GM12891 (cell line): ENCODE measurements around the gene SNTG2.

Source experiments
- PAX5 ChIP-seq: IDR thresholded peaks from 2 replicates; pipeline ENCODE4 v1.6.1; 2011; ENCODE audit warnings: low read length, moderate library complexity, mild to moderate bottlenecking; ENCODE audit not compliant: insufficient read depth, severe bottlenecking
- POLR2A ChIP-seq: IDR thresholded peaks from 2 replicates; pipeline ENCODE4 v1.6.1; 2011; ENCODE audit warnings: low read depth, low read length, control low read depth
- POLR2AphosphoS5 ChIP-seq: IDR thresholded peaks from 2 replicates; pipeline ENCODE4 v1.6.1; 2011; ENCODE audit warnings: low read depth, low read length, control low read depth
- TAF1 ChIP-seq: IDR thresholded peaks from 2 replicates; pipeline ENCODE4 v1.6.1; 2011; ENCODE audit warnings: low read depth, low read length, control low read depth

- TF ChIP-seq POLR2A (no peak), POLR2AphosphoS5 (no peak), TAF1 (no peak), PAX5 (no peak)
Measured at GRCh38 chr2:1033069-1033468, 82.4 kb downstream of the SNTG2 start.
